ENCODE data around the gene KANSL1. TPM values are rescaled to one million over a fixed set of nuclear protein-coding genes. Genes with fewer than 3 reads are reported as not detected.

KANSL1 gene
- total RNA-seq, 2 donors from 2014 or later: 60.0 to 72.3 TPM

DNA sequence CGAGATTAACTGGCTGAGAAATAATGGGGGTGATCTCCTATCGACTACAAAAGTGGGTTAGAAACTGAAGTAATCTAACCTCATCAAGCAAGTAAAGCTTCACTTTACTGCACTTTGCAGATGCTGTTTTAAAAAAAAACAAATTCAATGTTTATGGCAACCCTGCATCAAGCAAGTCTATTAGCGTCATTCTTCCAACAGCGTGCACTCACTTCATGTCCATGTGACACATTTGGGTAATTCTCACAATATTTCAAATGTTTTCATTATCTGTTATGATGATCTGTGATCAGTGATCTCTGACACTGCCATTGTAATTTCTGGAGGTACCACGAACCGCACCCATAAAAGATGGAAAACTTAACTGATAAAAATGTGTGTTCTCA, 70.8 kb downstream of the KANSL1 start:
- Histone ChIP-seq H3K9me3 (no peaks in the 10 kb centered on the region), H3K27me3 (no peaks in the 10 kb centered on the region), H3K36me3 (no peaks in the 10 kb centered on the region), H3K27ac (no peak overlapping the region), H3K4me3 (no peak overlapping the region), H3K4me1 (peaks cover 3% of the 10 kb centered on the region), H3K9ac (ENCODE audit: low read depth in 2 of 2, low read length in 2 of 2) (no peak overlapping the region)
- TF ChIP-seq, protein P1, sequence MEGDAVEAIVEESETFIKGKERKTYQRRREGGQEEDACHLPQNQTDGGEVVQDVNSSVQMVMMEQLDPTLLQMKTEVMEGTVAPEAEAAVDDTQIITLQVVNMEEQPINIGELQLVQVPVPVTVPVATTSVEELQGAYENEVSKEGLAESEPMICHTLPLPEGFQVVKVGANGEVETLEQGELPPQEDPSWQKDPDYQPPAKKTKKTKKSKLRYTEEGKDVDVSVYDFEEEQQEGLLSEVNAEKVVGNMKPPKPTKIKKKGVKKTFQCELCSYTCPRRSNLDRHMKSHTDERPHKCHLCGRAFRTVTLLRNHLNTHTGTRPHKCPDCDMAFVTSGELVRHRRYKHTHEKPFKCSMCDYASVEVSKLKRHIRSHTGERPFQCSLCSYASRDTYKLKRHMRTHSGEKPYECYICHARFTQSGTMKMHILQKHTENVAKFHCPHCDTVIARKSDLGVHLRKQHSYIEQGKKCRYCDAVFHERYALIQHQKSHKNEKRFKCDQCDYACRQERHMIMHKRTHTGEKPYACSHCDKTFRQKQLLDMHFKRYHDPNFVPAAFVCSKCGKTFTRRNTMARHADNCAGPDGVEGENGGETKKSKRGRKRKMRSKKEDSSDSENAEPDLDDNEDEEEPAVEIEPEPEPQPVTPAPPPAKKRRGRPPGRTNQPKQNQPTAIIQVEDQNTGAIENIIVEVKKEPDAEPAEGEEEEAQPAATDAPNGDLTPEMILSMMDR (IDR thresholded peaks at IDR 0.05): no peak
- intact Hi-C loops (cut with DNase I): loop anchor here (10.0 kb wide), 1 partner anchor 62 kb away; no protein-coding TSS in a partner anchor
- no peak for DNase-seq

DNA sequence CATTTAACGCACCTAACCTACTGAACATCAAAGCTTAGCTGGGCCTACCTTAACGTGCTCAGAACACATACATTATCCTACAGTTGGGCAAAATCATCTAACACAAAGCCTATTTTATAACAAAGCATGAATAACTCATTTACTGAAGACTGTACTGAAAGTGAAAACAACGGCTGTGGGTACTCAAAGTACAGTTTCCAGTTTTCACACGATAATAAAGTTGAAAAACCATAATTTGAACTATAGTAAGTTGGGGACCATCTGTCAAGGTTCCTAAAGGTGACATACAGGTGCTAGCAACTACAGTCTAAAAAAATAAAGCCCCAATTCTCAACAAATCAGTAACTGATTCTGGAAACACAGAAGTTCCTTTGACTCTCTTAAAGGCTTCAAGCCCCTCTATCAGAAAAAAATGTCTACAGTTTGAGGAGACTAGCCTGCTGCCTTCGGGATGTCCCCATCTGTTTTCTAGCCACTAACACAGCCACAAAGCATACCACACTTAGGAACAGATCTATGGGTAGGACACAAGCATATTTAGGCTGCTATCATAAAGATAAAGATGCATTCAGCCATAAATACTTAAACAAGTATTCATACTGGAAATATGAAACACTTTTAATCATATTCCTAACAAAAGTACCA, 71.3 kb downstream of the KANSL1 start:
- no peak overlapping the region for H3K27ac ChIP-seq
- no peaks in the 10 kb centered on the region for H3K9me3 ChIP-seq
- TF ChIP-seq, protein P1 (IDR thresholded peaks at IDR 0.05): no peak
- intact Hi-C loops (cut with DNase I): loop anchor here (10.0 kb wide), 1 partner anchor 63 kb away; no protein-coding TSS in a partner anchor
- H3K36me3 ChIP-seq: no peaks in the 10 kb centered on the region
- H3K4me1 ChIP-seq: peaks cover 3% of the 10 kb centered on the region
- DNase-seq: no peak
- no peak overlapping the region for H3K9ac ChIP-seq (ENCODE audit: low read depth in 2 of 2, low read length in 2 of 2)
- no peak overlapping the region for H3K4me3 ChIP-seq
- H3K27me3 ChIP-seq: no peaks in the 10 kb centered on the region

DNA sequence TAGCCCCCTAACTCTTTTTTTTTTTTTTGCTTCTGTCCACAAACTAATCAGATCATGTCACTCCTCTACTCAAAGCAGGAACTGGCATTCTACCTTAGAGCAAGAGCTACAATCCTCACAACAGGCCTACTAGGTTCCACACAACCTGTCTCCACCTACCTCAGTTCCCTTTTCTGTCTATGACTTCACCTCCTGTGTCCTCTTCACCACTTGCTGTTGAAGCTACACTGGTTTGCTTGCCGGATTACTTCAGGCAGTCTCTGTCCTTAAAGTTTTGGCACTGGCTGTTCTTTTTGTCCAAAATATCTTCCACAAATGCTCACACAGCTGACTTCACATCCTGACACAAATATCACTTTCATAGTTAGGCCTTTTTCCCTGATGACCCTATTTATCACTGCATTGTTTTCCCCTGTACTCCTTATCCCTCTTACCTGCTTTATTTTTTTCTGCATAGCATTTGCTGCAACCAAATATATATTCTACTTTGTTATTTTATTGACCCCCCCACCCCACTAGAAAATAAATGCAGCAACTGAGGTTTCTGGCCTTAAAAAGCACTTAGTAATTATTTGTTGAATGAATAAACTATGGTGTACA, 72.0 kb downstream of the KANSL1 start:
- H3K36me3 ChIP-seq: no peaks in the 10 kb centered on the region
- no peak for DNase-seq
- TF ChIP-seq, protein P1 (IDR thresholded peaks at IDR 0.05): no peak
- H3K27ac ChIP-seq: no peak overlapping the region
- intact Hi-C loops (cut with DNase I): loop anchor here (10.0 kb wide), 1 partner anchor 64 kb away; no protein-coding TSS in a partner anchor
- no peak overlapping the region for H3K9ac ChIP-seq (ENCODE audit: low read depth in 2 of 2, low read length in 2 of 2)
- H3K4me1 ChIP-seq: peaks cover 3% of the 10 kb centered on the region
- H3K27me3 ChIP-seq: no peaks in the 10 kb centered on the region
- H3K9me3 ChIP-seq: no peaks in the 10 kb centered on the region
- H3K4me3 ChIP-seq: no peak overlapping the region

DNA sequence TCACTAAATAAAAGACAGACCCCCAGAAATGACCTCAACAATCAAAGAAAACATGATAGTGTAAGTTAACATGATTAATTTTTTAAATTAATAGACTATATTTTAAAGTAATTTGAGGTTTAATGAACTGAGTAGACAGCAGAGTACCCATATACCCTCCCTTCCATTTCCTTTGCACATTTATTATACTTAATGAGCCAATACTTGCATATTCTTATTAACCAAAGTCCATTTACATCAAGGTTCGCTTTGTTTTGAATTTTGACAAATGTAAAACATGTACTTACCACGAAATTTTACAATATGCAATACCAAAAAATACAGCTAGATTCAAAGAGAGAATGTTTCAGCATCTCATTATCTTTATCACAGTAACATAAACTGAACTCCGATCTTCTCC, 72.7 kb downstream of the KANSL1 start:
- H3K9ac ChIP-seq (ENCODE audit: low read depth in 2 of 2, low read length in 2 of 2): no peak overlapping the region
- intact Hi-C loops (cut with DNase I): loop anchor here (10.0 kb wide), 1 partner anchor 64 kb away; no protein-coding TSS in a partner anchor

DNA sequence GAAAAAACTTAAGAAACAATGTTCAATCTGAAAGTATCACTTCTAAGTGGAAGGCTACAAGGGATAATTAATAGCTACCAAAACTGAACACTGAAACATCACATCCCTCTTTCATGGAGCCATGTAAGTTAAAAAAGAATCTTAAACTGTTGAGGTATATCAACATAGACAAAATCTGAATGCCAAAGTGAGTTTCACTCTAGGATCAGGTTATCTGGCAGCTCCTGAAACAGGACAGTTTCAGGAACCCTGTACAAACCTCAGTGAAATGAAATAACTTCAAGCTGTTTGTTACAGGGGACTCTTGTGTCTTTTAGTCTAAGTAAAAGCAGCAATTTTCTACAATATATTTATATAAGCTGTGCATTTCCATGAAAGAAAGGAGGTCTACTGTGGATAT, 73.2 kb downstream of the KANSL1 start:
- intact Hi-C loops (cut with DNase I): loop anchor here (10.0 kb wide), 1 partner anchor 65 kb away; no protein-coding TSS in a partner anchor
- Histone ChIP-seq H3K36me3 (no peaks in the 10 kb centered on the region), H3K27me3 (no peaks in the 10 kb centered on the region), H3K4me1 (peaks cover 3% of the 10 kb centered on the region), H3K9ac (ENCODE audit: low read depth in 2 of 2, low read length in 2 of 2) (no peak overlapping the region), H3K27ac (no peak overlapping the region), H3K4me3 (no peak overlapping the region), H3K9me3 (no peaks in the 10 kb centered on the region)
- no peak for DNase-seq
- TF ChIP-seq, protein P1 (IDR thresholded peaks at IDR 0.05): no peak

More for the DNA sequence above, 72.7 kb downstream of the KANSL1 start:
- H3K27me3 ChIP-seq: no peaks in the 10 kb centered on the region
- DNase-seq: no peak
- H3K4me3 ChIP-seq: no peak overlapping the region
- H3K4me1 ChIP-seq: peaks cover 3% of the 10 kb centered on the region
- H3K9me3 ChIP-seq: no peaks in the 10 kb centered on the region
- no peak overlapping the region for H3K27ac ChIP-seq
- no peaks in the 10 kb centered on the region for H3K36me3 ChIP-seq
- TF ChIP-seq, protein P1 (IDR thresholded peaks at IDR 0.05): no peak
